A549 treated with DMSO at 1 μM for 4 hours (cell line): ENCODE measurements around the gene CT45A5. TPM values are rescaled to one million over a fixed set of nuclear protein-coding genes. Genes with fewer than 3 reads are reported as not detected.

Source experiments
- total RNA-seq: library from RNA; stranded (reverse); fragments of 200-300 nt; extraction: Qiagen RNA extraction; gene quantifications from 5 replicates; pipeline ENCODE4 v1.2.3, GENCODE V29; 2022; ENCODE audit warnings: low read depth

CT45A5 gene
- total RNA-seq = 0.08 to 0.19 TPM in 2 of 5 replicates, not detected in the others

DNA sequence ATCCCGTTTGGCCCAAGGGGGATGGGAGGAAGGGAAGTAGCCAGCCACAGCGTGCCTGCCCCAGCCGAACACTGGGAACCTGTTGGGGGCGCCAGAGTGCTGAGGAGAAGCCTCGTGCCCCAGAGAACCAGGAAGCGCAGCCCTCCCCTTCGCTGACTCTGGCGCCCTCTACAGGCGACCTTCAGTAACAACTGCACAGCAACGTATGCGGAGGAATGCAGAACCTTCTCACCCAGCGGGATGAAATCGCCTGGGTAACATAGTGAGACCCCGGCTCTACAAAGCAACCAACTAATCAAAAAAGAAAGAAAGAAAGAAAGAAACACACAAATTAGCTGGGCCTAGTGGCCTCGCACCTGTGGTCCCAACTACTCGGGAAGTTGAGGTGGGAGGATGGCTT lies at the start of gene CT45A5:
Gene CT45A5, minus strand, starts transcription at position 101 of the 400 bp plus-strand sequence. CDS start 3,774 bp downstream, outside the sequence.

DNA sequence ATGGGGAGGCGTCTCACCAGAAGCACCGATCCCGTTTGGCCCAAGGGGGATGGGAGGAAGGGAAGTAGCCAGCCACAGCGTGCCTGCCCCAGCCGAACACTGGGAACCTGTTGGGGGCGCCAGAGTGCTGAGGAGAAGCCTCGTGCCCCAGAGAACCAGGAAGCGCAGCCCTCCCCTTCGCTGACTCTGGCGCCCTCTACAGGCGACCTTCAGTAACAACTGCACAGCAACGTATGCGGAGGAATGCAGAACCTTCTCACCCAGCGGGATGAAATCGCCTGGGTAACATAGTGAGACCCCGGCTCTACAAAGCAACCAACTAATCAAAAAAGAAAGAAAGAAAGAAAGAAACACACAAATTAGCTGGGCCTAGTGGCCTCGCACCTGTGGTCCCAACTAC lies 34.6 kb upstream of the CT45A5 start, which contains the start of gene CT45A2:
Gene CT45A2, minus strand, starts transcription at position 101 of the 400 bp plus-strand sequence. CDS start 3,747 bp downstream, outside the sequence.

DNA sequence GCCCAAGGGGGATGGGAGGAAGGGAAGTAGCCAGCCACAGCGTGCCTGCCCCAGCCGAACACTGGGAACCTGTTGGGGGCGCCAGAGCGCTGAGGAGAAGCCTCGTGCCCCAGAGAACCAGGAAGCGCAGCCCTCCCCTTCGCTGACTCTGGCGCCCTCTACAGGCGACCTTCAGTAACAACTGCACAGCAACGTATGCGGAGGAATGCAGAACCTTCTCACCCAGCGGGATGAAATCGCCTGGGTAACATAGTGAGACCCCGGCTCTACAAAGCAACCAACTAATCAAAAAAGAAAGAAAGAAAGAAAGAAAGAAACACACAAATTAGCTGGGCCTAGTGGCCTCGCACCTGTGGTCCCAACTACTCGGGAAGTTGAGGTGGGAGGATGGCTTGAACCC lies 17.4 kb upstream of the CT45A5 start, which contains the start of gene CT45A6:
Gene CT45A6, minus strand, starts transcription at position 101 of the 400 bp plus-strand sequence. CDS start 3,794 bp downstream, outside the sequence.

DNA sequence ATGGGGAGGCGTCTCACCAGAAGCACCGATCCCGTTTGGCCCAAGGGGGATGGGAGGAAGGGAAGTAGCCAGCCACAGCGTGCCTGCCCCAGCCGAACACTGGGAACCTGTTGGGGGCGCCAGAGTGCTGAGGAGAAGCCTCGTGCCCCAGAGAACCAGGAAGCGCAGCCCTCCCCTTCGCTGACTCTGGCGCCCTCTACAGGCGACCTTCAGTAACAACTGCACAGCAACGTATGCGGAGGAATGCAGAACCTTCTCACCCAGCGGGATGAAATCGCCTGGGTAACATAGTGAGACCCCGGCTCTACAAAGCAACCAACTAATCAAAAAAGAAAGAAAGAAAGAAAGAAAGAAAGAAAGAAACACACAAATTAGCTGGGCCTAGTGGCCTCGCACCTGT lies 17.2 kb downstream of the CT45A5 start, which contains the start of gene CT45A3:
Gene CT45A3, minus strand, starts transcription at position 101 of the 400 bp plus-strand sequence. CDS start 3,747 bp downstream, outside the sequence.

Other genes with a start within 250 kb of the CT45A5 start
- gene CT45A1, start 71.9 kb downstream of the CT45A5 start, total RNA-seq = not detected in 5 replicates
- 0.10 to 0.16 TPM in 2 of 5 replicates, not detected in the others for gene CT45A3, start 17.3 kb downstream of the CT45A5 start, total RNA-seq
- gene CT45A6, start 17.3 kb upstream of the CT45A5 start, total RNA-seq = not detected in 5 replicates
- not detected in 5 replicates for gene CT45A2, start 34.5 kb upstream of the CT45A5 start, total RNA-seq
- not detected in 5 replicates for gene CT45A7, start 51.8 kb upstream of the CT45A5 start, total RNA-seq
- gene CT45A8, start 69.0 kb upstream of the CT45A5 start, total RNA-seq = not detected in 5 replicates
- not detected in 5 replicates for gene CT45A9, start 86.3 kb upstream of the CT45A5 start, total RNA-seq
- gene CT45A10, start 107.9 kb upstream of the CT45A5 start, total RNA-seq = 0.23 to 0.55 TPM (median 0.37 TPM) in 4 of 5 replicates, not detected in the other
- 0.04 to 0.07 TPM (median 0.06 TPM) in 3 of 5 replicates, not detected in the others for gene SAGE1, start 108.2 kb upstream of the CT45A5 start, total RNA-seq
- gene MMGT1, start 188.5 kb upstream of the CT45A5 start, total RNA-seq = 16.1 to 20.1 TPM (median 19.0 TPM) in 5 replicates
- gene SLC9A6, start 199.9 kb upstream of the CT45A5 start, total RNA-seq = 7.5 to 9.7 TPM (median 9.3 TPM) in 5 replicates